Measurements from ENCODE around the gene RRP1. TPM values are rescaled to one million over a fixed set of nuclear protein-coding genes. Genes with fewer than 3 reads are reported as not detected.

Gene RRP1, protein sequence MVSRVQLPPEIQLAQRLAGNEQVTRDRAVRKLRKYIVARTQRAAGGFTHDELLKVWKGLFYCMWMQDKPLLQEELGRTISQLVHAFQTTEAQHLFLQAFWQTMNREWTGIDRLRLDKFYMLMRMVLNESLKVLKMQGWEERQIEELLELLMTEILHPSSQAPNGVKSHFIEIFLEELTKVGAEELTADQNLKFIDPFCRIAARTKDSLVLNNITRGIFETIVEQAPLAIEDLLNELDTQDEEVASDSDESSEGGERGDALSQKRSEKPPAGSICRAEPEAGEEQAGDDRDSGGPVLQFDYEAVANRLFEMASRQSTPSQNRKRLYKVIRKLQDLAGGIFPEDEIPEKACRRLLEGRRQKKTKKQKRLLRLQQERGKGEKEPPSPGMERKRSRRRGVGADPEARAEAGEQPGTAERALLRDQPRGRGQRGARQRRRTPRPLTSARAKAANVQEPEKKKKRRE
- total RNA-seq = 10.3 TPM

- DNase-seq (ENCODE audit: low spot score) = peak; percentile 92
- peak; percentile 95 for ATAC-seq
Measured at GRCh38 chr21:43789276-43790009, at the start of gene RRP1. RRP1 (plus strand) TSS chr21:43789577; CDS start chr21:43789630, 53 bp downstream.

DNA sequence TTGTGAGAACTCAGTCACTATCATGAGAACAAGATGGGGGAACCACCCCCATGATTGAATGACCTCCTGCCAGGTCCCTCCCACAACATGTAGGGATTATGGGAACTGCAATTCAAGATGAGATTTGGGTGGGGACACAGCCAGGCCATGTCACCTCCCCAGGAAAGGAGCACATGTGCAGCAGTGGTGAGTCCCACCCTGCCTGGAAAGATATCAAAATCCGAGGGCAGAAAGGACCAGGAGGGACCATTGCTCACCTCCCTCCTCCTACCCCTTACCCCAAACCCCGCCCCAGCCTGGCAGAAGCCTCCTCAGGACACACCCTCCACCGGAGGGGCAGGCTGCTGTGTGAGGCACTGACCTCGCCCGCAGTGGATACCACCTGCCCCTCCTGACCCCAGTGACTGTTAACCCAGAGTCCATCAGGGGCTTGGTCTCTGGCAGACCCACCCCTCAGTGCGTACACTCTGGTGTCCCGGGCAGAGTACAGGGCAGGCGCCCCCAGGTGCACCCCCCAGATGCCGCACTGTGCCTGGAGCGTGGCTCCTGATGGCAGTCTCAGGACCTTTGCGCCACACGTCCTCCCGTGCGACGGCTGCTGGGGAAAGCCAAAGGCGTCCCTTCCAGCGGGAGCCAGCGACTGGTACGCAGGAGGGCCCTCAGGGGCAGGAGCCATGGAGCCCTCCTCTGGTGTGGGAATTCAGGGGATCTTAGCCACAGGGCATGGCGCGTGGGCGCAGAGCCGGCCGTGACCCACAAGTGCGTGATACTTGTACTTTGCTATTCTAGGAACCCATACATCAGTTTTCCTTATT is 49.5 kb upstream of the RRP1 start:
- DNase-seq (ENCODE audit: low spot score) (no peak), ATAC-seq (peak; percentile 1)

GRCh38 chr21:43740497-43741156 is 48.8 kb upstream of the RRP1 start:
- ATAC-seq (peak; percentile 37), DNase-seq (ENCODE audit: low spot score) (no peak)

DNA sequence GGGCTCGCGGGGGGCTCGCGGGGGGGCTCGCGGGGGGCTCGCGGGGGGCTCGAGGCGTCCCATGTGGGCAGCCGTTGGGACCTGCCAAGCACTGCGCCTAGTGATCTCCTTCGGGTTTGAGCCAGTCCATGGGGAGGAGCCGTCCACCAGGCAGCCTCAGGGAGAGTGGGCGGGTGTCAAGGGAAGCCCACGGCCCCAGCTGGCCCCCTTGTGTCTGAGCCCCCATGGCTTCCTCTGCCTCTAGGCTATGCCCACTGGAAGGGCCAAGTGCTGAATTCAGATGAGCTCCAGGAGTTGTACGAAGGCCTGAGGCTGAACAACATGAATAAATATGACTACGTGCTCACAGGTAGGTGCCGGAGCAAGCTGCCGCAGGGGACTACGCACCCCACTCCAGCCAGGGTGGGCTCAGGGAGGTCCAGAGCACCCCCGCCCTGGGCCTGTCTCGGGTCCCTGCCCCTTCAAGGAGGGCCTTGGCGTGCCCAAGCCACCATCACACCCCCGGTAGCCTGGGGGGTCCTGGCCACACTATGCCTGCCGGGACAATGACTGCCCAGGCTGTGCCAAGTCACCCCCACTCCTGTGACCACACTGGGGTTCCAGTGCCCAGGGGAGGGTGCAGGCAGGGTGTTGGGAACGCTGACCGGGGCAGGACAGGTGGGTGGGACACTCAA is 47.8 kb upstream of the RRP1 start:
- no peak for ATAC-seq
- DNase-seq (ENCODE audit: low spot score) = no peak

- no peak for ATAC-seq
Measured at GRCh38 chr21:43743947-43744346, 45.4 kb upstream of the RRP1 start.

DNA sequence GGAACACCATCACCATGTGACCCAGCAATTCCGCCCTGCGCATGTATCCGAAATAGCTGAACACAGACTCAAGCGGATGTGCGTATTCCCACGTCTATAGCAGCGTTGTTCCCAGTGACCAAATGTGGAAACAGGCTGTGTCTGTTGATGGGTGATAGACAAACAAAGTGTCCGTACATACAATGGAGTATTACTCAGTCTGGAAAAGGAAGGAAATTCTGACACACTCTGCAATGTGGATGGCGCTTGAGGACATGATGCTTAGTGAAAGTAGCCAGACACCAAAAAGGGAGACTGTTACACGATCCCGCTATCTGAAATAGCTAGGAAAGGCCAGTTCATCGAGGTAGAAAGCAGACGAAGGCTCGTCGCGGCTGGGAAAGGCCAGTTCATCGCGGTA is 44.7 kb upstream of the RRP1 start:
- DNase-seq (ENCODE audit: low spot score) (no peak), ATAC-seq (no peak)

More at GRCh38 chr21:43743947-43744346, 45.4 kb upstream of the RRP1 start:
- DNase-seq (ENCODE audit: low spot score) = no peak

- ATAC-seq (no peak), DNase-seq (ENCODE audit: low spot score) (no peak)
Measured at GRCh38 chr21:43745772-43746517, 43.4 kb upstream of the RRP1 start.

- ATAC-seq (no peak), DNase-seq (ENCODE audit: low spot score) (no peak)
Measured at GRCh38 chr21:43748622-43749021, 40.8 kb upstream of the RRP1 start.

- DNase-seq (ENCODE audit: low spot score) (no peak), ATAC-seq (no peak)
Measured at GRCh38 chr21:43749651-43750262, 39.6 kb upstream of the RRP1 start.

- ATAC-seq (no peak), DNase-seq (ENCODE audit: low spot score) (no peak)
Measured at GRCh38 chr21:43750339-43751033, 38.9 kb upstream of the RRP1 start.

DNA sequence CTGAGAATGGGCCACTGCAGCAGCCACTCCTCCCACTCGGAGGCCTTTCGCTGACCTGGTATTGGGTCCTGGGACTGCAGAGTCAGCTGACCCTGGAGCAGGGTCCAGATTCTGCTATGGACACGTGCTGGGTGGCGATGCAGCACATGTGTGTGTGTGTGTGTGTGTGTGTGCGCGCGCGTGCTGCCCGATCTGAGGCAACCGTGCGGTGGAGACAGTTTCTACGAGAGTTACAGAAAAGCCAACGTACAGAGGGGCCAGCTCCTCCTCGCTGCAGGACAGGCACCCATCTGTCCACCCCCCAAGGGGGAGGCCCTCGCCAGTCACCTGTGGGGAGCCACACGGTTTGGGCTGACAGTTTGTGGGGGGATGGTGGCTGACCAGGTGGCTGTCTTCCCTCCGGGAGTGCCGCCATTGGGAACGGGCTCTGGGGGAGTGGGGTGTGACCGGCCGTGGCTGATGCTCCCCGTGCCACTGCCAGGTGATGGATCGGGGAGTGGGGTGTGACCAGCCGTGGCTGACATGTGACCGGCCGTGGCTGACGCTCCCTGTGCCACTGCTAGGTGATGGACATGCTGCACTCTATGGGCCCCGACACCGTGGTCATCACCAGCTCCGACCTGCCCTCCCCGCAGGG is 37.3 kb upstream of the RRP1 start:
- ATAC-seq = no peak

GRCh38 chr21:43752758-43753438 is 36.5 kb upstream of the RRP1 start:
- DNase-seq (ENCODE audit: low spot score) = no peak
- ATAC-seq = no peak

More for the DNA sequence above, 37.3 kb upstream of the RRP1 start:
- no peak for DNase-seq (ENCODE audit: low spot score)

DNA sequence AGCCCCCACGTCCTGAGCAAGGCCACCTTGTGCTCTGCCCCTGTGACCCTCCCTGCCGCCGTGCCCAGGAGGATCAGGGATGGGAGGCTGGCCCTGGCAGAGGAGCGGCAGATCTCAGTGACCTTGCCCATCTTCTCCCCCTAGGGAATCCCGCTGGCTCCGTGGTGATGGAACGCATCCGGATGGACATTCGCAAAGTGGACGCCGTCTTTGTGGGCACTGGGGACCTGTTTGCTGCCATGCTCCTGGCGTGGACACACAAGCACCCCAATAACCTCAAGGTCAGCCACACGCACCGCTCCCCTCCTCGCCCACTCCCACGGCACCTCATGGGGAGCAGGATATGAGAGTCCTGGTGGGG is 36.0 kb upstream of the RRP1 start:
- DNase-seq (ENCODE audit: low spot score) (no peak), ATAC-seq (no peak)

DNA sequence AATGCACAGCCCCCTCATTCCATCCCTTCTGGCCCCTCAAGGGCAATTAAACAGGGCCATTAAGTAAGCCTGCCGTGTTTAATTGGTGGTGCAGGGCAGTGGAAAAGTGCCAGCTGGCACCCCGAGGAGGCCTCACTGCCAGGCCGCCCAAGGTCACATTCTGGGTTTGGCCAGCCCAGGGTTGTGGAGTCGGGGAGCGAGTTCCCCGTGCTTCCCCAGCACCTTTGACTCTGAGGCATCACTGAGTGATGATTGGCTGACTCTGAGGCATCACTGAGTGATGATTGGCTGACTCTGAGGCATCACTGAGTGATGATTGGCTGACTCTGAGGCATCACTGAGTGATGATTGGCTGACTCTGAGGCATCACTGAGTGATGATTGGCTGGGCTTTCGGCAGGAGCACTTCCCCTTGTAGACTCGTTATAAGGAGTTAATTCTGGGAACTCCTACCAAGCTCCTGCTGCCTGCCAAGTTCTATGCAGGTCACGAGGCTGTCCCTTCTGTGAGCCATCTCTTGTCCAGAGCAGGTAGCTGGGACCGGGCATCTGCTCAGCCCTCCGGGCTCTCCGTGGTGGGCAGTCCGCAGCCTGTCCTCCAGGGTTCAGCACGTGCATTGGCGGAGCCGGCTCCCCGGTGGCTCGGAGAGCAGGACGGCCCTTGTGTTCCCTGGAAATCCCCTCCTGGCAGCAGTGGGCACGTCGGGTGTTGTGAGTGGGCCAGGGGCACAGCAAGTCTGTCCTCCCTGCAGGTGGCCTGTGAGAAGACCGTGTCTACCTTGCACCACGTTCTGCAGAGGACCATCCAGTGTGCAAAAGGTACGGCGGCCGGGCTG is 34.2 kb upstream of the RRP1 start:
- ATAC-seq (peak; percentile 20), DNase-seq (ENCODE audit: low spot score) (no peak)

GRCh38 chr21:43755820-43756594 is 33.4 kb upstream of the RRP1 start:
- no peak for DNase-seq (ENCODE audit: low spot score)

DNA sequence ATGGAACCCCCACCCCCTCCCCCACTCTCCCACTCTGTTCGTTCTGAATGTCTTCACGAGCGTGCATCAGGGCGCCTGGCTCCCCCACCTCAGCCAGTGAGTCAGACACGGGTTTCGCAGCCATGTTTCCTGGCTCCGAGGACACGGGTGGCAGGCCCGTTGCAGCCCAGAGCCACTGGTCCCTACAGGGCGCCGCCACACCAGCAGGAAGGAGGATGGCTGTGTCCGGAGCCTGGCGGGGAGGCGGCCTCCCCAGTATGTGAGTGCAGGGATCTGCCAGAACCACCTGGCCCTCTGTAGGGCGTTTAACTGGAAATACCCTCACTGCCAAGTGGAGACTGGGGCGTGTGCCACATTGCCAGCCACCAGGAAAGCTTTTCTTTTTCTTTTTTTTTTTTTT is 31.8 kb upstream of the RRP1 start:
- ATAC-seq = peak; percentile 47

More at GRCh38 chr21:43755820-43756594, 33.4 kb upstream of the RRP1 start:
- no peak for ATAC-seq

More for the DNA sequence above, 31.8 kb upstream of the RRP1 start:
- DNase-seq (ENCODE audit: low spot score) = no peak
